B cell (primary cell): ENCODE measurements around the gene METTL8.

Experiments used
- EZH2 ChIP-seq: IDR thresholded peaks from 2 replicates; pipeline ENCODE4 v1.6.1; 2012; ENCODE audit warnings: borderline replicate concordance, low read depth, mild to moderate bottlenecking, moderate library complexity, low read length; ENCODE audit not compliant: insufficient read depth, poor library complexity, severe bottlenecking
- TF ChIP-seq, protein P1 (sequence below): fragments of 200-600 bp; IDR thresholded peaks from one replicate; pipeline ENCODE4 v1.8.0; 2022; ENCODE audit warnings: antibody characterized with exemption, mild to moderate bottlenecking

DNA sequence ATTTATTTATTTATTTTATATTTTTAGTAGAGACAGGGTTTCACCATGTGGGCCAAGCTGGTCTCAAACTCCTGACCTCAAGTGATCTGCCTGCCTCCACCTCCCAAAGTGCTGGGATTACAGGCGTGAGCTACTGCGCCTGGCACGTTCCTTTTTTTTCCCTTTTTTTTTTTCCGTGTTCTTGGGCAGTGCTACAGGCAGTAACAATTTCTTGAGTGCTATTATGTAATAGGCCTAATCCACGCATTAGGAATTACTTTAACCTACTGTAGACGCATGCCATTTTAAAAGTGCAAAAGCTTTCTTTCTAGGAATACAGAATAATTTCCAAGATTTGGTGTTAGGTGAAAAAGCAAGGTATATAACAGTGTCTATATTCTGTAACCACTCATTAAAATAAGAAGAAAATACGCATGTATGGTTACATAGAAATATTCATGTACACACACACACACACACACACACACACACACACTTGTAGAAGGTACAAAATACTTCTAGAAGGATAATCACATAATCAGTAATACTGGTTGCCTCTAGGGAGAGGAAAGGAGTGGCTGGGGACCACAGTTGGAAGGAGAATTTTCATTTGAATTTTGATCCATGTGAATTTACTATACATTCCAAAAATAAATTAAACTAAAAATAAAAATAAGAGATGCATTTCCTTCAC is 92.3 kb downstream of the METTL8 start:
- TF ChIP-seq EZH2 = no peak
- TF ChIP-seq, protein P1, sequence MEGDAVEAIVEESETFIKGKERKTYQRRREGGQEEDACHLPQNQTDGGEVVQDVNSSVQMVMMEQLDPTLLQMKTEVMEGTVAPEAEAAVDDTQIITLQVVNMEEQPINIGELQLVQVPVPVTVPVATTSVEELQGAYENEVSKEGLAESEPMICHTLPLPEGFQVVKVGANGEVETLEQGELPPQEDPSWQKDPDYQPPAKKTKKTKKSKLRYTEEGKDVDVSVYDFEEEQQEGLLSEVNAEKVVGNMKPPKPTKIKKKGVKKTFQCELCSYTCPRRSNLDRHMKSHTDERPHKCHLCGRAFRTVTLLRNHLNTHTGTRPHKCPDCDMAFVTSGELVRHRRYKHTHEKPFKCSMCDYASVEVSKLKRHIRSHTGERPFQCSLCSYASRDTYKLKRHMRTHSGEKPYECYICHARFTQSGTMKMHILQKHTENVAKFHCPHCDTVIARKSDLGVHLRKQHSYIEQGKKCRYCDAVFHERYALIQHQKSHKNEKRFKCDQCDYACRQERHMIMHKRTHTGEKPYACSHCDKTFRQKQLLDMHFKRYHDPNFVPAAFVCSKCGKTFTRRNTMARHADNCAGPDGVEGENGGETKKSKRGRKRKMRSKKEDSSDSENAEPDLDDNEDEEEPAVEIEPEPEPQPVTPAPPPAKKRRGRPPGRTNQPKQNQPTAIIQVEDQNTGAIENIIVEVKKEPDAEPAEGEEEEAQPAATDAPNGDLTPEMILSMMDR = no peak
